Esophagus squamous epithelium (tissue), 4 donors: Measurements from ENCODE around the gene CCNE1.

Source experiments
- CTCF ChIP-seq, 6 experiments: fragments of 450-650 bp in 4 of 6; fragments of 200-600 bp in 2 of 6; sonication (generic) in 2 of 6; IDR thresholded peaks; one replicate each; pipeline ENCODE4 v1.5.1; 2016 to 2019; ENCODE audit warnings: antibody characterized with exemption in 6 of 6, mild to moderate bottlenecking in 4 of 6, moderate library complexity in 4 of 6
- POLR2A ChIP-seq, 4 donors: fragments of 450-650 bp; IDR thresholded peaks; one replicate each; pipeline ENCODE4 v1.6.1; 2017; ENCODE audit warnings: antibody characterized with exemption in 4 of 4, mild to moderate bottlenecking in 4 of 4, moderate library complexity in 3 of 4

- TF ChIP-seq CTCF (IDR thresholded peaks at IDR 0.05) (no peak), POLR2A (IDR thresholded peaks at IDR 0.05) (no peak)
Observed at GRCh38 chr19:29850482-29850881, 38.7 kb downstream of the CCNE1 start.
